ENCODE measurements around the gene OR4D6.

OR4D6 gene

GRCh38 chr11:59456661-59457060 lies at the start of gene OR4D6:
OR4D6 (plus strand) TSS chr11:59456961; CDS start chr11:59456961, 0 bp downstream.
- no peak for DNase-seq (ENCODE audit: low read depth)
- H3K4me3 ChIP-seq (ENCODE audit: low read depth, low read length) = no peak within 1 kb of the TSS
- TF ChIP-seq CTCF (IDR thresholded peaks at IDR 0.05; ENCODE audit: low read depth, low read length, missing control alignments) = no peak
- in situ Hi-C loops (cut with HindIII; ENCODE audit: low sequenced_read_pairs) = no loop called here

GRCh38 chr11:59413646-59414045 lies 43.1 kb upstream of the OR4D6 start:
- TF ChIP-seq CTCF (IDR thresholded peaks at IDR 0.05; ENCODE audit: low read depth, low read length, missing control alignments) = no peak
- in situ Hi-C loops (cut with HindIII; ENCODE audit: low sequenced_read_pairs) = no loop called here
- no peak overlapping the region for H3K4me3 ChIP-seq (ENCODE audit: low read depth, low read length)
- DNase-seq (ENCODE audit: low read depth) = no peak

- DNase-seq (ENCODE audit: low read depth) = no peak
- H3K4me3 ChIP-seq (ENCODE audit: low read depth, low read length) = no peak overlapping the region
- in situ Hi-C loops (cut with HindIII; ENCODE audit: low sequenced_read_pairs) = no loop called here
- no peak for TF ChIP-seq CTCF (IDR thresholded peaks at IDR 0.05; ENCODE audit: low read depth, low read length, missing control alignments)
These were observed 41.6 kb upstream of the OR4D6 start for GRCh38 chr11:59415111-59415510.

- TF ChIP-seq CTCF (IDR thresholded peaks at IDR 0.05; ENCODE audit: low read depth, low read length, missing control alignments) = no peak
- in situ Hi-C loops (cut with HindIII; ENCODE audit: low sequenced_read_pairs) = no loop called here
- H3K4me3 ChIP-seq (ENCODE audit: low read depth, low read length) = no peak overlapping the region
- DNase-seq (ENCODE audit: low read depth) = no peak
These were observed 40.1 kb upstream of the OR4D6 start for GRCh38 chr11:59416613-59417012.

- in situ Hi-C loops (cut with HindIII; ENCODE audit: low sequenced_read_pairs) = no loop called here
- no peak for TF ChIP-seq CTCF (IDR thresholded peaks at IDR 0.05; ENCODE audit: low read depth, low read length, missing control alignments)
- H3K4me3 ChIP-seq (ENCODE audit: low read depth, low read length) = no peak overlapping the region
- DNase-seq (ENCODE audit: low read depth) = no peak
These were observed 39.7 kb upstream of the OR4D6 start for GRCh38 chr11:59417023-59417422.

GRCh38 chr11:59418156-59418555 lies 38.6 kb upstream of the OR4D6 start:
- DNase-seq (ENCODE audit: low read depth) = no peak
- in situ Hi-C loops (cut with HindIII; ENCODE audit: low sequenced_read_pairs) = no loop called here
- TF ChIP-seq CTCF (IDR thresholded peaks at IDR 0.05; ENCODE audit: low read depth, low read length, missing control alignments) = no peak
- no peak overlapping the region for H3K4me3 ChIP-seq (ENCODE audit: low read depth, low read length)

GRCh38 chr11:59423835-59424234 lies 32.9 kb upstream of the OR4D6 start:
- no peak overlapping the region for H3K4me3 ChIP-seq (ENCODE audit: low read depth, low read length)
- in situ Hi-C loops (cut with HindIII; ENCODE audit: low sequenced_read_pairs) = no loop called here
- DNase-seq (ENCODE audit: low read depth) = no peak
- no peak for TF ChIP-seq CTCF (IDR thresholded peaks at IDR 0.05; ENCODE audit: low read depth, low read length, missing control alignments)
